Inflammatory macrophage treated with lipopolysaccharide for 4 hours (primary cell): ENCODE data around the gene CMTM4.

ENCODE experiments used
- DNase-seq: peaks from one replicate; pipeline ENCODE4 v3.0.0-alpha.2; 2020

Gene CMTM4

DNA sequence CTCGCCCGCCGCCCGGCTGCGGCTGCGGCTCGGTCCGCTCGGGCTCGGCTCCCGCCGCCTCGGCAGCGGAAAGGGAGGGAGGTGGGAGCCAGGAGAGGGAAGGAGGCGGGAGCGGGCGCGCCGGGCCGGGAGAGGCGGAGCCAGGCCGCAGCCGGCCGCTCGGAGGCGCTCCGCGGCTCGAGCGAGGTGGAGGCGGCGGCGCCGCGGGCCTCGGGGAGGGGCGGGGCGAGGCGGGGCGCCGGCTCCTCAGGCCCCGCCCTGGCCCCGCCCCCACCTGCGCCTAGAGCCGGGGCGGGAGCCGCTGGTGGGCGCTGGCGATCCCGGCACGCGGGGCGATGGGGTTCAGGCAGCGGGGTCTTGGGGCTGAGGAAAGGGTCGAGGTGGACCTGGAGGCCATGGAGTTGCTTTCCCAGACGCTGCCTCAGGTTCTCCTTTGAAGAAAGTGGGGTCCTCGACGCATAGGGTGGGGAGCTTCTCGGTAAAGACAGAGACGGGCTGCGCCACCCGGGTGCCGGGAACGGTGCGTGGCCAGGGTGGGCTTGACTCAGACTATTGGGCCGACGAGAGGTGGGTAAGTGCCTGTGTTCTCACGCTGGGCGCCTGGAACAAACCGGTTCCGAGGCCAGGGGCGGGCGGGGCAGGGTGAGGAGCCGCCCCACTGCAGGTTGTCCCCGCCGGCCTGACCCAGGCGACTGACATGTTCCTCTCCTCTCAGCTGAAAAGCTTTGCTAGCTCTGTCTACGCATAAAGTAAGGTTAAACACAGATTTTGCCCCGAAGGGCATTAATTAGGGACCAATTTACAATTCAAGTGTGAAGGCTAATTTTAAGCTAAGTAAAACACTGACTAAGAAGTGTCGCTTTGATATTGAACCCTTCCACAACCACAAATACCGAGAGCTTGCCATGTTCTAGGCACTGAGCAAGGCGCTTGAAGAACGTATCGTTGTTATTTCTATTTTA, at the start of gene CMTM4:
CMTM4 (minus strand) TSS at position 75 of the 962 bp plus-strand sequence. CDS start 218 bp downstream, outside the sequence.
- peak; percentile 88 for DNase-seq

DNA sequence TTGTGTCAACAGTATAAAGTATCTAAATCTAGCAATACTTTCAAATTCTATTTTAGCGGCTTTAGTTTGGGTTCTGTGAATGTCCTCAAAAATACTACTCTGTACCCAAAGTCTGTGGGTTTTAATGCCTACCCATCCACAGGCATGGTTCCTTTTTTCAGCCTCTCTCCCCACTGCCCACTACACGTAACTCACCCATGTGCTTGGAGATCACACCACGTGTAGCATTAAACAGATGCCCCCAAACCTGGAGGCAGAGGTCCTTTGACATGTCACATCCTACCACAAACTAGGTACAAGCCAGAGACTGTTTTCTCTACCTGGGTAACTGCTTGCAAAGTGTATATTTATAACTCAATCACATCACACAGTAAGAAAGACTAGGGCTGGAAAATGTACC, 49.5 kb upstream of the CMTM4 start:
- no peak for DNase-seq

DNA sequence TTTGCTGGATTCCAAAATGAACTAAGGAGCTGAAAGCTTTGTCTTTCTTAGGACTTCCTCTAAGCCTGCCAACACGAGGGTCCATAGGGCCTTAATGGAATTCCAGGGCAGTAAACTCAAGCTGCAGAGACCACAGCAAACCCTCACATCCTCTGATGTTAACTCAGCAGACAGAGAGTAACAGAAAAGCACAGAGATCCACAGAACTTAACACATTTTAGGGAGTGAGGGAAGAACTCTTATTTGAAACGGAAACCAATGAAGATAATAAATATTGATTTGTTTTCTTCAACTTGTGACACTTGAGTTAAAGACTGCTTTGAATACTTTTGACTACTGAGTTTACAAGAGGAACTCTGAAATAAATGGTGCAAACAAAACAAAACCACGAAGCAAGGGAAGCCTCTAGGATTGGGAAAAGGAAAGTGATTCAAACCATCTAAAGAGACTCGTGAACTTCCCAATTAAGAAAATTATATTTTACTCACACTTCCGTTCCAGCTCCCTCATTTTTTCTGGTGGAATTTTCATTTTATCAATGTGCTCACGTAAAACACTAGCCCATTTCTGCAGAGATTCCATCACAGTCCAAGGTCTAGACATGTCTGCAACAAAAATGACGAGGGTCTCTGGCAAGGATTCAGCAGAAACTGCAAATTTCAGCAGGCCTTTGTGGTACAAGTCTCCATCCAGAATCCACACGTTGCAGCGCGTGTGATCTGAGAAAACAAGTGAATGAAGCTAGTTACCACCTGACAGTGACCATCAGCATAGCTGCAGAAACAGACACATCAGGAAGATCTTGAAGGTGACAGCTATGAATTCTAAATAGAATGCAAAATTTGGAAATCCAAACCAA, 45.6 kb upstream of the CMTM4 start:
- peak; percentile 69 for DNase-seq

DNA sequence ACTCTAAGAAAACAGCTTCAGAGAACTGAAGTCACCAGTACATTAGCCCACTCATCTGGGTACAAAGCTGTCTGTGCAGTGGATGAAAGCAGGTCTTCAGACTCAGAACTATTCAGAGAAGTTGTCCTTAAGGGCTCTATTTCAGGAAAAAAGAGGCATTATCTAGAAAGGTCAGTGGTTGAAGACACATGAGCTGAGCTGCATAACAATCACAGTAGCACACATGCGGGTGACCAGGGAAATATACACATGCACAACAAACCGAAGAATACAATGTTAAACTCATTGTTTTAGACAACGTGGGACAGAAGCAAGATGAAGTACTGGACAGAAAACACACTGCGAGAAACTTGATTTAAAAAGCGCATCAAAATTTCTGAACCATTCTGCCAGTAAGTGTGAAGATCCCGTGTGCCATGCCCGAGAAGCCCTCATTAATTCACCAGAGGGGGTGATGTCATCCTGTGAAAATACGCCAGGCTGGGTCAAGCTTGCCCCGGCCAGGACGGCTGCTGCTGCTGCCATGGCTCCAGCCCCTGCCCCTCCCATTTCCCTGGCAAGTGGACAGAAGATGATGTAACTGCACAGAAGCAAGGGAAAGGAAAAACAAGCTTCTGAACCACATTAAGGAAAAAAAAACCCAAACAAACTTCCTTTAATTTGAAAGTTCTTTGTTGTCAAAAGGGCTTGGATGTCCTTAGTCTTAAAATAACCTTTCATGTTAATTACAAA, 44.8 kb upstream of the CMTM4 start:
- peak; percentile 86 for DNase-seq

DNA sequence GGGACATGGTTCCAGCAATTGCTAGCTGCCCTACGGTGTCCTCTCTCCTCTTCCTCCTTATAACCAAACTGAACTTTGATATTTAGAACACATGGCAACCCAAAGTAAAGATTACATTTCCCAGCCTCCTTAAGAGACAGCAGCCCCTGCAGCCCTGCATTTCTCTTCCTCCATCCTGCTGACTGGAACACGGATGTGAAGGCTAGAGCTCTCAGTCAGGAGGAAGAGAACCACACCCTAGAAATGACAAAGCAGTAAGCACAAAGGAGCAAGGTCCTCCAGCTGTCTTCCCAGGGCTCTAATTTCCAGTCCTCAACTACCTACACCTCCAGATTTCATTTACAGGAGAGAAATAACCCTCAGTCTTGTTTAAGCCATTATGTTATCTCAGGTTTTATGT, 44.0 kb upstream of the CMTM4 start:
- peak; percentile 65 for DNase-seq

DNA sequence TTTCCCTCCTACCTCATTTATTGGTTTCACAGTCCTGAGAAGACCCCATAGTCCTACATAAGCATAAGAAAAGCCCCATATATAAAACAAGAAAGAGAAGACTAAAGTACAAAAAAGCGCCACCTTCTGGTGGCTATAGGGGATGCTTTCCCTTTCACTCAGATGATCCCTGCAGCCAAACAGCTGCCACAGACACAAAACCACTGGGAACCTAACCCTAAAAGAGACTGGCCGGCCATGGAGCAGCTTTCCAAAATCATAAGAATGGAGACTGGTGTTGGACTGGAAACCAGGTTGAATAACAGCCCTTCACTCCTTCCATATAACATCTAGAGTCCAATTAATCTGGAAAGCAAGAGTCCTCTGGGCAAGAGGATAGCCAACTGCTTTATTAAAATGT, 43.5 kb upstream of the CMTM4 start:
- DNase-seq, result peak; percentile 42

DNA sequence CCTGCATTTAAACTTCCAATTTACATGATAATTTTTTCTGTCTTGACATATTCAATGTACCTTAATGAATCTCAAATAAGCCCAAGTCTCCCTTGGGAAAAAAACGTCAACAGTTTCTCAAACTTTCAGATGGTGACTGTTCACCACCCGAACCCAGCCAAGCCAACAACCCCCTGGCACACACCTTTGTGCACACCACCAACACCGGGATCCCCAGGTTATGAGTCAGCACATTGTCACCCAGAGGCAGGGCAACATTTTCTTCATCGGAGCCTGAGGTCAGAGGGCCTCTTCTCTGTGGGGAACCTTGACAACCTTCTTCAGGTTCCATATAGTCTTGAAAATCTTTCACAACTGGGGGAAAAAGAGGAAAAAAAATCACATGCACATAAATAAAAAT, 39.3 kb upstream of the CMTM4 start:
- no peak for DNase-seq

DNA sequence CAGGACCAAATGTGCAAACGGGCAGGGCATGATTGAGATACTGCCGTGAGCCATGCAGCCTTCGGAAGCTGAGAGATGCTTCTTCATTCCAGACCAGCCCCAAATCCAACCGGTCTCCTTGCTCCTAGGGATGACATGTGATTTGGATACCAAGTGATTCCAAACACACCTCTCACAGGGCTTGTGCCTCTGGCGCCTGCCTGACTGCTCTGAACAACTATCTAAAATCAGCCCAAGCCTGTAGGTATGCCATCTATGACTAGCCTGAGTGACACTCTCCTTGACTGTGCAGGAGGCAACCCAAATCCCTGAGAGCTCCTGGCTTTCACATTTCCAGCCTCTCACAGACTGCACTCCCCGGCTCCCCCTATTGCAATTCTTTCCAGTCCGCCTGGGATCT, 34.6 kb upstream of the CMTM4 start:
- no peak for DNase-seq

DNA sequence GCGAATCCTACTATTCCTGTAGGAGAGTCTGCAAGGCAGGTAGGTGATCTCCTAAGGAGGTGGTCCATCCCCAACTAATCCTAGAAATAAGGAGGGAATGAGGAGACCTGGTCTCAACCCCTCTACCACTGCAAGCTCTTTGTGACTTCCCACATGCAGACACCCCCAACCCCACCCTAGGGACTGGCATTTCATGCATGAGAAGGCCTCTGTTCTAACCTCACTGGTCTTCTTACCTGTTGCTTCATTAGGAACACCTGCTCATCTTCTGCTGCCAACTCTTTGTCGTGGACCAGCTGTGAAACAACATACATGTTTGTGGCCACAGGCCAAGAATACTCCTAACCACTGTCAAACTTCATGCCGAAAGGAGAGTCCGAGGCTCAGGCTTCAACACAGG, 32.3 kb upstream of the CMTM4 start:
- DNase-seq, result no peak

DNA sequence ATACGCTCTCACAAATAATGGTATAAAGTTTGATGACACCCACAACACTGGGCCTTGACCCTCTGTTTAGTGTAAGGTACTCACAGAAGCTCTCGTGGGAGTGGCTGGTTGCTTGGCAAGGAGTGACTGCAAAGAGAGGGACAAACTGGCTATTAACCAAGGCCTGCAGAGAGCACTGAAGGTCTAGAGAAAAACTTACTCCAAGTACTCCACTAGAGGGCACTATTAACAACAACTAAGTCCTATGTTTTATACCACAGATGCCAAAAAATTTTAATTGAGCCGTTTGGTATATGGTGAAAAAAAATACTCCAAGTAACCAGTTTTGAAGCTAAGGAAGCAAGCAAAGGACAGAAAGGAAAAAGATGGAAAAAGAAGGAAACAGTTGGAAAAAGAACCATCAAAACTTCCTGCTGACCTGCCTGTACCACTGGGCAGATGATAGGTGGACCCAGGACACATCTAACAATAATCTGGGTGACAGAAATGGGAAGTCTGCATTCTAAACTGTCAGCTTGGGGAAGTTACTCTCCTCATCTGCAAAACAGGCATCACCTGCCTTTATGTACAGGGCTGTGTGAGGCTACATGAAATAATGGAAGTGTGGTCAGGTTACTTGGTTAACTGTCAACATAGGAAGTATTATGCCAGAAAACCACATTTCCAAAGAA, 31.7 kb upstream of the CMTM4 start:
- DNase-seq, result peak; percentile 71

DNA sequence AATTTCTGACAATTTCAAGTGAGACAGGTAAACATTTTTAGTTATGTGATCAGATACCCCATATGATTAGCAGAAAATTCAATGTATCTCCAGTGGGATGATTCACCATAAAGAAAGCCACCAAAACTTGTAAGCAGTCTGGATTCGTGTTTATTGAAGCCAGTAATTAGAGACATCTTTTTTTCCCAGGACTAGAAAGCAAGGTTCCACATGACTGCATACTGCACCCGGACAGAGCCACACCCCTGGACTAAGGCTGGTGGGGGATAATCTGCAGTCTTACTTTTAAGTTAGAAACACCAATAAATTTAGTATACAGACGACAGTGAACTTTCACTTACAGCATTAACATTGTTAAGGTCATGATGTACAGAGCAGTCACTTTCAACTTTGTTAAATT, 24.2 kb upstream of the CMTM4 start:
- DNase-seq, result no peak

DNA sequence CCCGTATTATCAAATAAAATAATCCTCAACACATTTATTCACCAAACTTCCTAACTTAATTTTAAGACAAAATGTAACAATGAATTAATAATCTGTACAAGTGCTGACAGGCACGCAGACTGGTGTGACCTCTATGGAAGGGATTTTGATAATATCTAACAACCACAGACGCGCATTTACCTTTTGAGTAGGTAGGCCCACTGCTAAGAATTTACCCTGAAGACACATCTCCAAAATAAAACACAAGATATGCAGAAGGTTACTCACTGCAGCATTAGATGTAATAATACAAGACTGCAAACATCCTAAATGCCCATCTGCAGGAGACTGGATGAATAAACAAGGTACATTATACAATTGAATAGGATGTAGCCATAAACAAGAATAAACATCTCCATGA, 22.7 kb upstream of the CMTM4 start:
- DNase-seq, result no peak

DNA sequence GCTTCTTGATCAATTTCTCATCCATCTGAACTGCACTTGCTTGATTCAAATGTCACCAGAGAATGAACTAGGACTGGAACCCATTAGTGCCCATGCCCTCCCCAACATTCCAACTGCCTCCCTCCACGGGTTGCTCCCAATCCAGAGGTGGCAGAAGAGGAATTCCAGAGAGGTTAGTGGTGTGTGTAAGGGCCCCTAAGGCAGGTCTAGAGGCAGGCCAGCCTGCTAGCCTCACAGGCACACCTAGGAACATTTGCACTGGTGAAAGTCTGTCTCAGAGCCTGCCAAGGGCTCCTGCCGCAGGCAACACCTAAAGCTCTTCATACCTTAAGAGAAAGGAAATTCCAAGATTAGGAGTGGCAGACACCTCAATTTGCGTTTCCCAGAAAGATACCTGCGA, 21.2 kb upstream of the CMTM4 start:
- no peak for DNase-seq

DNA sequence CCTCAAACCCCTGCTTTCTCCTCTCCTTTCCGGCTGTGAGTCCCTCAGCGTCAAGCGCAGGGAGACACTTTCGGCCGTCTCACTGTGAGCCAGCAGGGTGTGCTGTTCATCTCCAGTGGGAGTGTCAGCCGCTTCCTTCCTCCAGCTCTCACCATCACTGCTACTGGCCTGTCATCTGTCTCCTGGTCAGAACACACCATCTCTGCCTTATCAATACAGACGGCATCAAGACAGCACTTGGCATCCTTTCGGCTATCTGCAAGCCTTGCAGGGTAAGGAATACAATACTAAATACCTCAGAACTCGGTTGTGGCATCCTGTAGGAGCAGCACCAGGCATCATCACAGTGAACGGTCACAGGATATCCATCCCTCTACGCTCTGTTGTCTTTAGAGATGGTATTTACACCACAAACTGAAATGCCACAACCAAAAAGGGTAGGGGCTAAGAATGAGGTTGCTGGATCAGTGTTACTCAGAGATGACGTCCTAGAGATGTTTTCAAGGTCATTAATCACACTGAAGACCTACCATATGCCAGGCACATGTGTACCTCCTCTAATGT, 20.7 kb upstream of the CMTM4 start:
- peak; percentile 39 for DNase-seq

DNA sequence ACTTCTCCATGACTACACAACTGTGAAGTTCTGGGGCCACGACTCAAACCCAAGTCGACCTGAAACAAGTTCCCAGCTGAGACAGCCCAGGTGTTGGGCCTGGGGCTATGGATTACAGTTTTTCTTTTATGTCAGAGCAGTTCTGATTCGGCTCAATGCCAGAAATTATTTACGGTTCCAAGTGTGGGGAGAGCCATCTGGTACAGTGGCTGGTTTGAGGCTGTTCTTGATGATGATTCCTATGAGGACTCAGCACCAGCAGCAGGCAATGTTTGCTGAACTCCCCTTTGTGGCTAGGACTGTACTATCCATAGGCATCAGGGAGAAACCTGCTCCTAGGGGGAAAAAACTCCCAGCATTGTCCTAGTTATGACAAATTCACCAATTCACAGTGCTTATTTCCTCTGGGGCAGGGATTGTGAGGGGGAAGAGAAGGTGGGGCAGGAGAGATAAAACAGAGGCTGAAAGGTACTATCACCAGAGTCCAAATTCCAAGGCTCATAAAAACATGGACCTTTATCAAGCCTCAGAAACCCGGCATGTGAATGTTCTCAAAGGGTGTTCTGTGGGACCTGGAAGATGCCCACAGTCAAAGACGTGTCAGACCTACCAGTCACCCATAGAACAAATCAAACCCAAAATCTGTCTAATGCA, 18.2 kb upstream of the CMTM4 start:
- no peak for DNase-seq

DNA sequence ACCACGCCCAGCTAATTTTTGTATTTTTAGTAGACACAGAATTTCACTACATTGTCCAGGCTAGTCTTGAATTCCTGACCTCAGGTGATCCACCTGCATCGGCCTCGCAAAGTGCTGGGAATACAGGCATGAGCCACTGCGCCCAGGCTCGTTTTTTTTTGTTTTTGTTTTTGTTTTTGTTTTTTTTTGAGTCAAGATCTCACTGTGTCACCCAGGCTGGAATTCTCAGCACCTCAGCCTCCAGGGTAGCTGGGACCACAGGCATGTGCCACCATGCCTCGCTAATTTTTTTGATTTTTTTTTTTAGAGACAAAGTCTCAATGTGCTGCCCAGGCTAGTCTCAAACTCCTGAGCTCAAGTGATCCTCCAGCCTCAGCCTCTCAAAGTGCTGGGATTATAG, 17.5 kb upstream of the CMTM4 start:
- DNase-seq, result no peak

DNA sequence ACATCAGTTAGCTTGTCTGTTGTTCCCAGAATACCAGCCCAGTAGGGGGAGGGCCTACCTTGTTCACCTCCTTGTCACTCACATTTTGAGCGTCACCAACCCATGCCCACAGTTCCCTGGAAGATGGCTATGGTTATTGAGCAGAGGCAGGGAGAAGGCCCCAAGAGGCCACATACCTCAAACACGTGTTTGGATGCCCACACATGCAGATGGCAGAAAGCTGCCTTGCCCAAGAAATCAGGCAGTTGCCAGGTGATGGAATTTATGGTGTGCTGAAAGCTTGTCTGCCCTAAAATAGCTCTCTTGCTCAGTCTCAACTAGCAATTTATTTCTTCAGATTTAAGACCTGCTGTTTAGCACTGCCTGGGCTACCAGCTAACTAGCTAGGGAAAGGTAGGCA, 16.5 kb upstream of the CMTM4 start:
- DNase-seq, result no peak

DNA sequence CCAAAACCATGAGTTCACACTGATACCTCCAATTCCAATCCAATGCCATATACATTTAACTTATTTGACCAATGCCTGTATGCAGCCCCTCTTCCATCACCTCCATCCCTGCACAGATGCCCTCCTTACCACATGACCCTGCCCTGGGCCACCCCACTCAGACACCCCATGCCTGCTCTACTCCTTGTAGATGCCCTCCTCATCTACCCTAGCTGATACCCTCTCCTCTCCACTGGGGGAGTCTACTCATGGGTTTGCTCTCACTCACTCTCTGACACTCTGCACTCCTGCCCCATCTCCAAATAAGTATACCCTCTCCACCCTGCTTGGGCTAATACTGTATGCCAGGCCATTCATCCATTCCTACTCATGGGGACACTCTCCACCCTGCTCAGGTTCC, 16.0 kb upstream of the CMTM4 start:
- no peak for DNase-seq

DNA sequence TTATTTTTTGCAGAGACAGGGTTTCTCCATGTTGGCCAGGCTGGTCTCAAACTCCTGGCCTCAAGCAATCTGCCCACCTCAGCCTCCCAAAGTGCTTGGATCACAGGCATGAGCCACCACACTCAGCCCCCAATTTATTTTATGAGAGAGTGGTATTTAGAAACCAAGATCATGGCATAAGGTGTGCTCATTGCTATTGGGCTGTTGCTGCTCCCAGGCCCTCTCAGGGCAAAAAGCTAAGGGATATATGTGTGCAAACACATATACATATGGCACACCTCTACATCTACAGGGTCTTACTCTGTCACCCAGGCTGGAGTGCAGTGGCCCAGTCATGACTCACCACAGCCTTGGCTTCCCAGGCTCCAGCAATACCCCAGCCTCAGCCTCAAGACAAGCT, 15.0 kb upstream of the CMTM4 start:
- DNase-seq, result no peak

DNA sequence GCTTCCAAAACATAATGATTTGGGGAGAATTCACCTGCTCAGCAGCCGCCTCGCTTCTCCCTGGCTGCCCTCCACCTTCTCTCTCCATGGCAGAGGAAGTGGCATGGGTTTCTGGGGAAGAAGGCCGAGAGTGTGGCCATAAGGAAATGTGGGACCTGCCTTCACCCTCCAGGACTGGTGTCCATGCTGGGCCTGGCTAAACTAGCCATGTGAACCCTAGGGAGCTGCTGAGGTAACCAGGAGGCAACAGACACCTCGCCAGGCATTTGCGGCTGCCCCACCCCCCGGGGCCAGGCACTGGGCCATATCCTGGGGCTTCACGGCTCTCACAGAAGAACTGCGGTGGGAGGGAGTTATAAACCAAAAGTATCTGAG, 9.9 kb upstream of the CMTM4 start:
- no peak for DNase-seq

DNA sequence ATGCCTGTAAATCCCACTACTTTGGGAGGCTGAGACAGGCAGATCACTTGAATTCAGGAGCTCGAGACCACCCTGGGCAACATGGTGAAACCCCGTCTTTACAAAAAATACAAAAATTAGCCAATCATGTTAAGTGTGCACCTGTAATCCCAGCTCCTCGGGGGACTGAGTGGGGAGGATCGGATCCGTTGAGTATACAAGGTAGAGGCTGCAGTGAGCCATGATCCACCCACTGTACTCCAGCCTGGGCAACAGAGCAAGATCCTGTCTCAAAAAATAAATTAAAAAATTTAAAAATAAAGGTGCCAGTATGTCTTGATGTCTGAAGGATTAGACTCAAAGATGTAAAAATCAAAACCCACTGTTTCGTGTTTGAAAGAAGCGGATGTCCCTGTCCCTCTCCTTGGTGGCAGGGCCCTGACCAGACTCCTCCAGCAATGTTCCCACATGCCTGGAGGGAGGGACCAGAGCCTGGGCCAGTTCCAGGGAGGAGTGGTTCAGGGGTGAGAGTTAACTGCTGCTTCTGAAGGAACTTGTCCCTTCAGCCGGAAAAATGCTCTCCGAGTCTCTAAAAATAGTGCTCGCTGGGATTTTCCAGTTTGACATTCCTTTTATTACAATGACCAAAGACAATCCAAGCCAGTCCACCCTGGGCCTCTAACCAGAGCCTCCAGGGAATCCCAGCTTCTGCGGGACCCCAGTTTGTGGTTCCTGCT, 9.4 kb upstream of the CMTM4 start:
- DNase-seq, result no peak
